ENCODE results near the gene GABPA.

GABPA gene

DNA sequence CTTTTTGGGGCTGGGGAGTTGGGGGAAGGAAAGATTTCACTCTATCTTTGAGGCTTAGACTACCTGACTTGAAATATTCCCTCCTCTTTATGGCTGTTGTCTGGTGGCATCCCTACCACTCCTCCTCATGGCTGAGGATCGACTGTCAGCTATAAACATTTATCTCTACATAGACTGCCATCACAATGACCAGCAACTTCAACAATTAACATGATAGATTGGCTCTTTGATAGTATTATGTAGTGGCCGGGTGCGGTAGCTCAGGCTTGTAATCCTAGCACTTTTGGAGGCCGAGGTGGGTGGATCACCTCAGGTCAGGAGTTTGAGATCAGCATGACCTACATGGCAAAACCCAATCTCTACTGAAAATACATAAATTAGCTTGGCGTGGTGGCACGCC is 72.4 kb downstream of the GABPA start:
- DNase-seq (ENCODE audit: low read depth): no peak
- no peak overlapping the region for H3K4me3 ChIP-seq (ENCODE audit: control insufficient read depth, low read depth, low read length)
- no peak for TF ChIP-seq CTCF (IDR thresholded peaks at IDR 0.05; ENCODE audit: control insufficient read depth, insufficient read depth, low read depth, low read length, missing control alignments)

DNA sequence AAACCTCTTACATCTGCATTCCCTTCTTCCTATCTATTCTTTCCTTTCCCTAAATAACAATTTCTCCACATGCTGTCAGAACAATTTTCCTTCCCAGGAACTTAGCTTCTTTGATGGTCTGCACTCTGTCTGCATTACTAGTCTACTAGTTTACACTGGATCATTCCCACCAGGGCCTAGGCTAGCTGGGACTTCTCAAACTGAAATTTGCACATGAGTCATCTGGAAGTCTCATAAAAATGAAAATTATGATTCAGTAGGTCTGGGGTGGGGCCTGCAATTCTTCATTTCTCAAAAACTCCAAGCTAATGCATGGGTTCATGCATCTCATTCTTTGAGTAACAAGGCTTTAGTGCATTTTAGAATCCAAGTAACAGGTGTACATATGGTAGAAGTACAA is 74.2 kb downstream of the GABPA start:
- TF ChIP-seq CTCF (IDR thresholded peaks at IDR 0.05; ENCODE audit: control insufficient read depth, insufficient read depth, low read depth, low read length, missing control alignments): no peak
- no peak overlapping the region for H3K4me3 ChIP-seq (ENCODE audit: control insufficient read depth, low read depth, low read length)
- peak; percentile 5 for DNase-seq (ENCODE audit: low read depth)

GRCh38 chr21:25811186-25811585 is 76.4 kb downstream of the GABPA start:
- no peak for DNase-seq (ENCODE audit: low read depth)
- TF ChIP-seq CTCF (IDR thresholded peaks at IDR 0.05; ENCODE audit: control insufficient read depth, insufficient read depth, low read depth, low read length, missing control alignments): no peak
- H3K4me3 ChIP-seq (ENCODE audit: control insufficient read depth, low read depth, low read length): no peak overlapping the region

DNA sequence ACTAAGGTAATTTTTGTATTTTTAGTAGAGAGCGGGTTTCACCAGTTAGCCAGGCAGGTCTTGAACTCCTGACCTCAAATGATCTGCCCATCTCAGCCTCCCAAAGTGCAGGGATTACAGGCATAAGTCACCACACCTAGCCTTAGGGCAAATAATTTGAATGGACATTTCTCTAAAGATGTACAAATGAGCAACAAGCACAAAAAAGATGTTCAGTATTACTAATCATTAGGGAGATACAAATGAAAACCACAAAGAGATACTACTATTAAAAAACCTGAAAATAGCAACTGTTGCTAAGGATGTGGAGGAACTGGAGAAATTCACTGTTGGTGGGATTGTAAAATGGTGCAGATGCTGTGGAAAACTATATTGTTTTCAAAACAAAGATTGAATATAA is 79.1 kb downstream of the GABPA start:
- no peak overlapping the region for H3K4me3 ChIP-seq (ENCODE audit: control insufficient read depth, low read depth, low read length)
- no peak for DNase-seq (ENCODE audit: low read depth)
- no peak for TF ChIP-seq CTCF (IDR thresholded peaks at IDR 0.05; ENCODE audit: control insufficient read depth, insufficient read depth, low read depth, low read length, missing control alignments)

DNA sequence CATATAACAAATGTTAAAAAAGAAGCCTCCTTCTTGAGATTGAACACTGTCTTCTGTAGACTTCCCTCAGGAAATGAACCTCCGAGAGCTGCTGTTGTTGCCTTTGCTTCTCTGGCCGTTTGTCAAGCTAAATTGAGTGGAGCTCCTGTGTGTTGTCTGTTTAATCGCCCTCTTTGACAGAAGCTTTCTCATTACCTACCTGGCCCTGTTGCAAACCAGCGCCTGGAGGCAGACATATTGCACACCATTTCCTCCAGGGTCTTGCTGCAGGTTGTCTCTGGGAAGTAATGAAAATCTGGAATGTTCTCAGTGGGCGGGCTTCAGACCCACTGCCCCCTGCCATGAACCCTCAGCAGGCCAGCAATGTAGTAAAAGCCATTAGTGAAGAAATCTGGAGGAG is 83.3 kb downstream of the GABPA start:
- DNase-seq (ENCODE audit: low read depth): no peak
- TF ChIP-seq CTCF (IDR thresholded peaks at IDR 0.05; ENCODE audit: control insufficient read depth, insufficient read depth, low read depth, low read length, missing control alignments): no peak
- H3K4me3 ChIP-seq (ENCODE audit: control insufficient read depth, low read depth, low read length): no peak overlapping the region

GRCh38 chr21:25818551-25818950 is 83.8 kb downstream of the GABPA start:
- no peak for TF ChIP-seq CTCF (IDR thresholded peaks at IDR 0.05; ENCODE audit: control insufficient read depth, insufficient read depth, low read depth, low read length, missing control alignments)
- no peak overlapping the region for H3K4me3 ChIP-seq (ENCODE audit: control insufficient read depth, low read depth, low read length)
- no peak for DNase-seq (ENCODE audit: low read depth)
